ENCODE data around the gene BBOX1. TPM values are rescaled to one million over a fixed set of nuclear protein-coding genes. Genes with fewer than 3 reads are reported as not detected.

Gene BBOX1
- total RNA-seq, 1 experiment from 2014 or later = not detected

DNA sequence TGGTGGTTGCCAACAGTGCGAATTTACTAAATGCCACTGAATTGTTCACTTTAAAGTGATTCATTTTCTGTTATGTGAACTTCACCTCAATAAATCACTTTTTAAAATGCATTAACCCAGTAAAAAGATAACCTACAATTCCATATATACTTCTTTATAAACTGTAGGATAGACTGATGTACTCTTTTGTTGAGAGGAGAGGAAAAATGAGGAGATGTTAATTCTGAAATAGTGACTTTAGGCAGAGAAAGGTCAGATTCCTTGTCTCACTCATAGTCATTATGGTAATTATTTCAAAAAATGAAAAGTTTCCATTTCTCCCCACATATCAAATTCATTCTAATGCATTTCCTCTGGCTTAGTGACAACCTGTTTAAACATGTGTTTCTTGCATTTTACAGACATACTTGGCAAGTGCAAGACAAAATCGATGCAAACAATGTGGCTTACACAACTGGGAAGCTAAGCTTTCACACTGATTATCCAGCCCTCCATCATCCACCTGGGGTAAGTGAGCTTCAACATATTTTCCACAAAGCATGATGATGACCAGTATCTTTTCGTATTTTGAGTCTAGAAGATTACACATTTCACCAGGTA, 74.5 kb downstream of the BBOX1 start:
- TF ChIP-seq, protein P1, sequence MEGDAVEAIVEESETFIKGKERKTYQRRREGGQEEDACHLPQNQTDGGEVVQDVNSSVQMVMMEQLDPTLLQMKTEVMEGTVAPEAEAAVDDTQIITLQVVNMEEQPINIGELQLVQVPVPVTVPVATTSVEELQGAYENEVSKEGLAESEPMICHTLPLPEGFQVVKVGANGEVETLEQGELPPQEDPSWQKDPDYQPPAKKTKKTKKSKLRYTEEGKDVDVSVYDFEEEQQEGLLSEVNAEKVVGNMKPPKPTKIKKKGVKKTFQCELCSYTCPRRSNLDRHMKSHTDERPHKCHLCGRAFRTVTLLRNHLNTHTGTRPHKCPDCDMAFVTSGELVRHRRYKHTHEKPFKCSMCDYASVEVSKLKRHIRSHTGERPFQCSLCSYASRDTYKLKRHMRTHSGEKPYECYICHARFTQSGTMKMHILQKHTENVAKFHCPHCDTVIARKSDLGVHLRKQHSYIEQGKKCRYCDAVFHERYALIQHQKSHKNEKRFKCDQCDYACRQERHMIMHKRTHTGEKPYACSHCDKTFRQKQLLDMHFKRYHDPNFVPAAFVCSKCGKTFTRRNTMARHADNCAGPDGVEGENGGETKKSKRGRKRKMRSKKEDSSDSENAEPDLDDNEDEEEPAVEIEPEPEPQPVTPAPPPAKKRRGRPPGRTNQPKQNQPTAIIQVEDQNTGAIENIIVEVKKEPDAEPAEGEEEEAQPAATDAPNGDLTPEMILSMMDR (conservative IDR thresholded peaks at IDR 0.05; ENCODE audit: low read depth, low read length) = no peak
- no peak for TF ChIP-seq EZH2 (IDR thresholded peaks at IDR 0.05; ENCODE audit: borderline replicate concordance, low read depth, low read length, poor library complexity, severe bottlenecking)
- intact Hi-C loops (cut with micrococcal nuclease; ENCODE audit: unreplicated experiment) = no loop called here
- no TSS peak for BruUV-seq (replicated peaks)
- no peaks in the 10 kb centered on the region for H3K4me1 ChIP-seq (ENCODE audit: insufficient read depth, low read length, poor library complexity, severe bottlenecking)
- ChIA-PET POLR2A (ENCODE audit: low non-redundant PET) (no interaction called here), CTCF (no interaction called here)
- no peak overlapping the region for H3K27ac ChIP-seq (ENCODE audit: low read depth, low read length, poor library complexity, severe bottlenecking)
- no peaks in the 10 kb centered on the region for H3K9me3 ChIP-seq (ENCODE audit: low read depth, low read length, poor library complexity, severe bottlenecking)
- no peaks in the 10 kb centered on the region for H3K36me3 ChIP-seq (ENCODE audit: insufficient read depth, low read length, poor library complexity, severe bottlenecking)
- peaks cover 52% of the 10 kb centered on the region for H3K27me3 ChIP-seq (replicated peaks; ENCODE audit: insufficient read depth, low read depth, low read length, poor library complexity)
- H3K4me3 ChIP-seq (ENCODE audit: low read depth, low read length, poor library complexity, severe bottlenecking) = no peak overlapping the region
- DNase-seq (ENCODE audit: low spot score) = no peak

DNA sequence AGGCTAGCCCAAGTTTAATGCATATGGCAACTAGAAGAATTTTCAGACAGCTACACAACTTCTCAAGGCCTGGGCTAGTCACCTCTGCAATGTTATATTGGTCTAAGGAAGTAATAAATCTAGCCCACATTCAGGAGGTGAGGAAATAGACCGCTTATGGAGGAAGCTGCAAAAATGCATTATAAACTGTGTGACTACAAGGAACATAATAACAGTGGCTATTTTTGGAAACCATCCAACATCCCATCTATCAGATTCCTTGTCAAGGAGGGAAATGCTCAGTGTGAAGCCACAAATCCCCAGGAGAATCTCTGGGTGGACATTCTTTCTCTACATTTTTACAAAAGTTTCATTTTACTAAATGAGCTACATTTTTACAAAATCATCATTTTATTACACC, 76.1 kb downstream of the BBOX1 start:
- BruUV-seq (replicated peaks) = no TSS peak
- POLR2A ChIA-PET (ENCODE audit: low non-redundant PET) = no interaction called here
- Histone ChIP-seq H3K27me3 (replicated peaks; ENCODE audit: insufficient read depth, low read depth, low read length, poor library complexity) (peaks cover 51% of the 10 kb centered on the region), H3K36me3 (ENCODE audit: insufficient read depth, low read length, poor library complexity, severe bottlenecking) (no peaks in the 10 kb centered on the region), H3K27ac (ENCODE audit: low read depth, low read length, poor library complexity, severe bottlenecking) (no peak overlapping the region), H3K4me3 (ENCODE audit: low read depth, low read length, poor library complexity, severe bottlenecking) (no peak overlapping the region), H3K9me3 (ENCODE audit: low read depth, low read length, poor library complexity, severe bottlenecking) (no peaks in the 10 kb centered on the region), H3K4me1 (ENCODE audit: insufficient read depth, low read length, poor library complexity, severe bottlenecking) (no peaks in the 10 kb centered on the region)
- DNase-seq (ENCODE audit: low spot score) = peak; percentile 74
- intact Hi-C loops (cut with micrococcal nuclease; ENCODE audit: unreplicated experiment) = no loop called here
- no peak for TF ChIP-seq EZH2 (IDR thresholded peaks at IDR 0.05; ENCODE audit: borderline replicate concordance, low read depth, low read length, poor library complexity, severe bottlenecking)
- TF ChIP-seq, protein P1 (conservative IDR thresholded peaks at IDR 0.05; ENCODE audit: low read depth, low read length) = no peak
- CTCF ChIA-PET = no interaction called here

DNA sequence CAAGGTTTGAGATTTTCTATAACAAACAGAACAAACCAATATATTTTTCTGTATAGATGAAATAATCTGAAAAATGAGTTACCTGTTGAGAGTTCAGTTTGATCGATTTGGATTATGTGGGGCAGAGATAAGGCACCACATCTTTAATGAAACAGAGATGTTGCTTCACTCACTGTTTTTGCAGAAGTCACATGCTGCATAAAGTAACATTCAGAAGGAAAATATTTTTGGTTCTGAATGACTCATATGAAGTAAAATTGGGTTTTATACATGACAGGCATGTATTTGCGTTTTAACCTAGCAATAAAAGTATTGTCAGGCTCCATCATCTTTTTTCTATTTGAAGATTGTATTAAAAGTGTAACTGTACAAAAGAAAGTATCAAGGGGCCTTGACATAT, 77.8 kb downstream of the BBOX1 start:
- DNase-seq (ENCODE audit: low spot score) = no peak
- ChIA-PET CTCF (no interaction called here), POLR2A (ENCODE audit: low non-redundant PET) (no interaction called here)
- Histone ChIP-seq H3K4me3 (ENCODE audit: low read depth, low read length, poor library complexity, severe bottlenecking) (no peak overlapping the region), H3K27me3 (replicated peaks; ENCODE audit: insufficient read depth, low read depth, low read length, poor library complexity) (peaks cover 49% of the 10 kb centered on the region), H3K36me3 (ENCODE audit: insufficient read depth, low read length, poor library complexity, severe bottlenecking) (no peaks in the 10 kb centered on the region), H3K27ac (ENCODE audit: low read depth, low read length, poor library complexity, severe bottlenecking) (no peak overlapping the region), H3K9me3 (ENCODE audit: low read depth, low read length, poor library complexity, severe bottlenecking) (no peaks in the 10 kb centered on the region), H3K4me1 (ENCODE audit: insufficient read depth, low read length, poor library complexity, severe bottlenecking) (no peaks in the 10 kb centered on the region)
- intact Hi-C loops (cut with micrococcal nuclease; ENCODE audit: unreplicated experiment) = no loop called here
- TF ChIP-seq, protein P1 (conservative IDR thresholded peaks at IDR 0.05; ENCODE audit: low read depth, low read length) = no peak
- BruUV-seq (replicated peaks) = no TSS peak

All from A673 (cell line).